CD14-positive monocyte (primary cell): ENCODE measurements around the gene CEND1. TPM values are rescaled to one million over a fixed set of nuclear protein-coding genes. Genes with fewer than 3 reads are reported as not detected.
A peak's percentile ranks its signal among the peaks of the same experiment; 100 is the strongest.

Experiments
- DNase-seq, 3 donors: peaks; one replicate each; pipeline ENCODE4 v3.0.0-alpha.2; 2011 to 2022
- H2AFZ ChIP-seq: 2 replicates; pipeline ENCODE4 v1.6.0; 2012; ENCODE audit warnings: mild to moderate bottlenecking, low read depth, low read length, inconsistent platforms; ENCODE audit not compliant: insufficient read depth, poor library complexity, severe bottlenecking
- H3K27ac ChIP-seq, 2 donors: 1 replicate in 1 of 2; 2 replicates in 1 of 2; pipeline ENCODE4 v1.5.1; 2012 to 2013; ENCODE audit warnings: low read length in 2 of 2, control low read depth in 1 of 2, inconsistent platforms in 1 of 2, low read depth in 1 of 2, mild to moderate bottlenecking in 1 of 2
- H3K27me3 ChIP-seq, 2 donors: one replicate each; pipeline versions ENCODE4 v1.6.0 to v1.6.1; 2011 to 2013; ENCODE audit warnings: low read length in 2 of 2; ENCODE audit not compliant: control insufficient read depth in 2 of 2, insufficient read depth in 2 of 2
- H3K36me3 ChIP-seq, 2 donors: replicated peaks in 1 of 2; 1 replicate in 1 of 2; 2 replicates in 1 of 2; pipeline versions ENCODE4 v1.5.1 to v1.6.1; 2012 to 2013; ENCODE audit warnings: low read length in 2 of 2, control low read depth in 1 of 2, inconsistent platforms in 1 of 2, mild to moderate bottlenecking in 1 of 2; ENCODE audit not compliant: insufficient read depth in 2 of 2, control insufficient read depth in 1 of 2
- H3K4me1 ChIP-seq, 2 donors: 1 replicate in 1 of 2; 2 replicates in 1 of 2; pipeline versions ENCODE4 v1.5.1 to v1.6.1; 2012 to 2013; ENCODE audit warnings: low read length in 2 of 2, control low read depth in 1 of 2, inconsistent platforms in 1 of 2, mild to moderate bottlenecking in 1 of 2, moderate library complexity in 1 of 2; ENCODE audit not compliant: insufficient read depth in 2 of 2, control insufficient read depth in 1 of 2
- H3K4me2 ChIP-seq: replicated peaks from 2 replicates; pipeline ENCODE3; 2012; ENCODE audit warnings: low read length, moderate library complexity, mild to moderate bottlenecking; ENCODE audit not compliant: poor library complexity, severe bottlenecking; ENCODE audit errors: extremely low read depth
- H3K4me3 ChIP-seq, 3 experiments: fragments of 200-600 bp in 1 of 3; sonication (generic) in 1 of 3; replicated peaks in 1 of 3; 1 replicate in 2 of 3; 2 replicates in 1 of 3; pipeline ENCODE4 v1.5.1; 2011 to 2013; ENCODE audit warnings: low read length in 3 of 3, mild to moderate bottlenecking in 3 of 3, control low read depth in 2 of 3, low read depth in 2 of 3, inconsistent platforms in 1 of 3, moderate library complexity in 1 of 3
- H3K79me2 ChIP-seq: 2 replicates; pipeline ENCODE4 v1.6.0; 2012; ENCODE audit warnings: mild to moderate bottlenecking, control low read depth, inconsistent platforms, low read length, moderate library complexity; ENCODE audit not compliant: insufficient read depth
- H3K9ac ChIP-seq: 2 replicates; pipeline ENCODE4 v1.6.0; 2017; ENCODE audit warnings: low read length, mild to moderate bottlenecking; ENCODE audit not compliant: insufficient read depth, poor library complexity, severe bottlenecking
- H3K9me3 ChIP-seq, 2 donors: replicated peaks in 1 of 2; 1 replicate in 1 of 2; 2 replicates in 1 of 2; pipeline versions ENCODE4 v1.5.1 to v1.6.1; 2012 to 2013; ENCODE audit warnings: low read length in 2 of 2, control low read depth in 1 of 2; ENCODE audit not compliant: control insufficient read depth in 1 of 2, insufficient read depth in 1 of 2
- H4K20me1 ChIP-seq: 2 replicates; pipeline ENCODE4 v1.6.0; 2012; ENCODE audit warnings: mild to moderate bottlenecking, low read length, control low read depth, moderate library complexity; ENCODE audit not compliant: insufficient read depth
- H3K27ac Mint-ChIP-seq, 7 donors: one replicate each; pipeline ENCODE4 v1.8.0; 2020; ENCODE audit warnings: mild to moderate bottlenecking in 7 of 7, mixed read lengths in 7 of 7, moderate library complexity in 6 of 7, inconsistent platforms in 2 of 7
- H3K27me3 Mint-ChIP-seq, 3 donors: one replicate each; pipeline ENCODE4 v1.8.0; 2021 to 2022; ENCODE audit warnings: low read depth in 3 of 3, mild to moderate bottlenecking in 3 of 3, mixed read lengths in 3 of 3, moderate library complexity in 3 of 3, inconsistent platforms in 1 of 3
- H3K36me3 Mint-ChIP-seq, 2 donors: one replicate each; pipeline ENCODE4 v1.8.0; 2020; ENCODE audit warnings: mixed read lengths in 2 of 2, inconsistent platforms in 1 of 2, mild to moderate bottlenecking in 1 of 2
- H3K4me1 Mint-ChIP-seq: one replicate; pipeline ENCODE4 v1.8.0; 2020; ENCODE audit warnings: mild to moderate bottlenecking, mixed read lengths
- H3K4me3 Mint-ChIP-seq, 2 donors: one replicate each; pipeline ENCODE4 v1.8.0; 2020; ENCODE audit warnings: mild to moderate bottlenecking in 2 of 2, mixed read lengths in 2 of 2, moderate library complexity in 1 of 2
- H3K9me3 Mint-ChIP-seq, 7 donors: one replicate each; pipeline ENCODE4 v1.8.0; 2020 to 2022; ENCODE audit warnings: mixed read lengths in 7 of 7, mild to moderate bottlenecking in 6 of 7, moderate library complexity in 6 of 7, inconsistent platforms in 2 of 7
- WGBS: methylation state at CpG from one replicate; pipeline ENCODE4 v1.1.5; 2013; ENCODE audit warnings: missing lambda C conversion rate; ENCODE audit not compliant: insufficient coverage; 5-methylcytosine and 5-hydroxymethylcytosine counted together
- intact Hi-C, 2 donors: fragments of 100-400 bp; cut with micrococcal nuclease; formaldehyde crosslinking; loops; one replicate each; pipeline versions ENCODE4 v1.15.0 to v1.15.1; 2023
- polyA plus RNA-seq, 3 donors: library from polyadenylated mRNA; depleted of rRNA in 1 of 3; unstranded in 2 of 3; stranded (reverse) in 1 of 3; fragments of 300-500 nt in 2 of 3; fragments of >200 nt in 1 of 3; fragmentation: Illumina TruSeq in 2 of 3; gene quantifications; 1 replicate in 2 of 3; 2 replicates in 1 of 3; pipeline ENCODE4 v1.2.3, GENCODE V29; 2012 to 2021
- TF ChIP-seq, protein P1 (sequence below): fragments of 200-600 bp; IDR thresholded peaks from one replicate; pipeline ENCODE4 v1.8.0; 2022; ENCODE audit warnings: antibody characterized with exemption, mild to moderate bottlenecking

The CEND1 gene
- polyA plus RNA-seq, 3 donors, result not detected

DNA sequence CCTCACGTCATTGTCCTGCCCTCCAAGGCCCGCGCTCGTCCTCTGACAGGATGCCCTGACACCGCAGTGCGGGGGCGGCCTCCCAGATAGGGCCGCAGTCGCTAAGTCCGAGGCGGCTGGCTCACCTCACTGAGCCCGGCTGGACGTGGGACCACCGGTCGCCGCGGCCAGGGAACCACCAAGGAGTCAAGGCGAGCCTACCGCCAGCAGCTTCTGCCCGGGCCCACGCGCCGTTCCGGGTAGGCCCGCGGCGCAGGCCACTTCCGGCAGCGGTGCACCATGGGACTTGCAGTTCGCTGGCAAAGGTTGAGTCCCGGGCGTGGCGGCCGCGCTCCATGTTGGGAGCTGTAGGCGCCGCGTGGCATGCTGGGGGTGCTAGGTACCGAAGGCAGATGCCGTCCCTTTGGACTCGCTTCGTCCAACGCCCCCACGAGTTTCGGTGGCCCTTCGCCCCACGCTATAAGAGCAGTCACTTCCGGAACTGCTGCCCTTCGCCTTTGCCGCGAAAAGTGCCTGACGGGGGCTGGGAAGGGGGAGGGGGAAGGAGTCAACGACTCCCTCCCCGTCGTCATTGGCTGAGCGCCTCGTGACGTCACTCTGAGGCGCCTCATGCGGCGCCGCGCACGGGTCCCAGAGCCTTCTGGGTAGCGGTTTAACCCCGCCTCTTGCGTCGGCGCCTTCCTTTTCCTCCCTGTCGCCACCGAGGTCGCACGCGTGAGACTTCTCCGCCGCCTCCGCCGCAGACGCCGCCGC, 19.6 kb upstream of the CEND1 start, which contains the start of gene RPLP2:
Gene RPLP2, plus strand, starts transcription at position 681 of the 753 bp plus-strand sequence. CDS start 268 bp downstream, outside the sequence.
- Histone ChIP-seq H4K20me1 (peaks cover 42% of the 10 kb centered on the region), H3K79me2 (peaks cover 50% of the 10 kb centered on the region), H3K9me3 (no peaks in the 10 kb centered on the region), H3K36me3 (peaks cover 23 to 29% of the 10 kb centered on the region in 2 donors), H3K4me1 (peaks cover 33 to 40% of the 10 kb centered on the region in 2 donors), H3K27ac (peak within 1 kb of the TSS; percentile 89 to 97), H3K4me2 (peak within 1 kb of the TSS; percentile 96), H3K9ac (peak within 1 kb of the TSS; percentile 91), H2AFZ (peak within 1 kb of the TSS; percentile 83), H3K27me3 (no peaks in the 10 kb centered on the region), H3K4me3 (peak within 1 kb of the TSS; percentile 79 to 96 (median 91))
- H3K9me3 Mint-ChIP-seq, result peaks cover 0 to 2% (median 0%) of the 10 kb centered on the region in 7 donors
- peaks cover 22 to 30% of the 10 kb centered on the region in 2 donors for H3K36me3 Mint-ChIP-seq
- peak; percentile 97 to 98 (median 98) for DNase-seq
- peaks cover 0 to under 1% (median 0%) of the 10 kb centered on the region in 3 donors for H3K27me3 Mint-ChIP-seq
- intact Hi-C loops, result loop anchor here (1.0 to 5.0 kb wide), 3 partner anchors 10 to 33 kb away; partner anchors contain the start of genes POLR2L (in 1 of the 2) and TSPAN4 (in 1 of the 2)
- H3K4me3 Mint-ChIP-seq, result peak within 1 kb of the TSS; percentile 93 to 95
- H3K27ac Mint-ChIP-seq, result peak within 1 kb of the TSS; percentile 96 to 100 (median 98)
- peaks cover 40% of the 10 kb centered on the region for H3K4me1 Mint-ChIP-seq
- TF ChIP-seq, protein P1, sequence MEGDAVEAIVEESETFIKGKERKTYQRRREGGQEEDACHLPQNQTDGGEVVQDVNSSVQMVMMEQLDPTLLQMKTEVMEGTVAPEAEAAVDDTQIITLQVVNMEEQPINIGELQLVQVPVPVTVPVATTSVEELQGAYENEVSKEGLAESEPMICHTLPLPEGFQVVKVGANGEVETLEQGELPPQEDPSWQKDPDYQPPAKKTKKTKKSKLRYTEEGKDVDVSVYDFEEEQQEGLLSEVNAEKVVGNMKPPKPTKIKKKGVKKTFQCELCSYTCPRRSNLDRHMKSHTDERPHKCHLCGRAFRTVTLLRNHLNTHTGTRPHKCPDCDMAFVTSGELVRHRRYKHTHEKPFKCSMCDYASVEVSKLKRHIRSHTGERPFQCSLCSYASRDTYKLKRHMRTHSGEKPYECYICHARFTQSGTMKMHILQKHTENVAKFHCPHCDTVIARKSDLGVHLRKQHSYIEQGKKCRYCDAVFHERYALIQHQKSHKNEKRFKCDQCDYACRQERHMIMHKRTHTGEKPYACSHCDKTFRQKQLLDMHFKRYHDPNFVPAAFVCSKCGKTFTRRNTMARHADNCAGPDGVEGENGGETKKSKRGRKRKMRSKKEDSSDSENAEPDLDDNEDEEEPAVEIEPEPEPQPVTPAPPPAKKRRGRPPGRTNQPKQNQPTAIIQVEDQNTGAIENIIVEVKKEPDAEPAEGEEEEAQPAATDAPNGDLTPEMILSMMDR, result no peak
- WGBS, result under 1% methylated on average over 74 of the region's 81 CpGs

DNA sequence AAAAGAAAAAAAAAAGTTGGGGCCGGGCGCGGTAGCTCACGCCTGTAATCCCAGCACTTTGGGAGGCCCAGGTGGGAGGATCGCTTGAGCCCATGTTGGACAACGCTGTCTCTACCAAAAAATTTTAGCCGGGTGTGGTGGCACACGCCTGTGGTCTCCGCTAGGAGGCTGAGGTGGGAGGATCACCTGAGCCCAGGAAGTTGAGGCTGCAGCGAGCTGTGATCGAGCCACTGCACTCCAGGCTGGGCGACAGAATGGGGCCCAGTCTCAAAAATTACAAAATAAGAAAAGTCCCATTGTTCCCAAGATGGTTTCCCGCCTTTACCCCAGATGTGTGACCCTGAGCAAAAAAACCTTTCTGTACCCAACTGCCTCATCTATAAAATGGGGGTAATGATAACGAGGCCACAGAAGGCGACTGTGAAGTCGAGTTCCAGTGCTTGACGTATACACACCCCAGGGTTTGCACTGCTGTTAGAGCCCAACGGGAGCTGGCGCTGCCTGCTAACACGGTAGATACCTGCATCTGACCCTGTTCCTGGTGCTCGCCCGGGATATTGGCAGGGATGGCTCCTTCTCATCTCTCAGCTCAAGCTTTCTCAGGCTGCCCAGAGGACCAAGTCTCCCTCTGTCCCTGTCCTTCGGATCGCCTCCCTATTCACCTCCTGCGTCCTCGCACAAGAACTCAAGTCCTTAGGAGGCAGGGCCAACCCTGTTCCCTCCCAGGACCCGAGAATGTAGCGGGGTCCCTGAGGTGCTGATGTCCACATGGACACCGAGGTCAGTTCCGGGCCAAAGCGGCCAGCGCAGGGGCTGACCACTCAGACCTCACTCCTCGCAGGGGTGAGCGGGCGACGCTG, 18.8 kb upstream of the CEND1 start:
- intact Hi-C loops, result loop anchor here (1.0 to 5.0 kb wide), 3 partner anchors 11 to 34 kb away; partner anchors contain the start of genes POLR2L (in 1 of the 2) and TSPAN4 (in 1 of the 2)
- DNase-seq, result peak in 2 of 3 donors; percentile 73 to 79
- Histone ChIP-seq H3K4me1 (peaks cover 40 to 48% of the 10 kb centered on the region in 2 donors), H3K9ac (peak overlapping the region; percentile 91), H3K4me2 (peak overlapping the region; percentile 96), H2AFZ (peak overlapping the region; percentile 83), H3K27me3 (no peaks in the 10 kb centered on the region), H3K27ac (peak overlapping the region; percentile 89 to 97), H3K79me2 (peaks cover 54% of the 10 kb centered on the region), H4K20me1 (peaks cover 49% of the 10 kb centered on the region), H3K36me3 (peaks cover 22 to 26% of the 10 kb centered on the region in 2 donors), H3K9me3 (no peaks in the 10 kb centered on the region), H3K4me3 (peak overlapping the region; percentile 79 to 96 (median 91))
- 28% methylated on average over 32 of the region's 36 CpGs for WGBS
- TF ChIP-seq, protein P1, result no peak
- Mint-ChIP-seq H3K27me3 (peaks cover 0 to 5% (median 2%) of the 10 kb centered on the region in 3 donors), H3K4me1 (peaks cover 48% of the 10 kb centered on the region), H3K4me3 (peak overlapping the region; percentile 90 to 93), H3K9me3 (peaks cover 0 to 2% (median 0%) of the 10 kb centered on the region in 7 donors), H3K36me3 (peaks cover 20 to 27% of the 10 kb centered on the region in 2 donors), H3K27ac (peak overlapping the region; percentile 96 to 100 (median 98))
